MCF 10A (cell line): ENCODE results near the gene ANKRD44. TPM values are rescaled to one million over a fixed set of nuclear protein-coding genes. Genes with fewer than 3 reads are reported as not detected.

Experiments used
- BruUV-seq: library from RNA; stranded (reverse); fragments of 400-500 nt; replicated peaks from 2 replicates; lab custom pipeline; 2021; lab: Mats Ljungman, UMichigan
- CTCF ChIA-PET: fragments of 300-600 bp; sonication (Branson Sonifier 250); formaldehyde crosslinking; extraction: SDS; loops from one replicate; lab custom pipeline; 2021; ENCODE audit warnings: antibody characterized with exemption, inconsistent platforms; lab: Yijun Ruan, JAX
- POLR2A ChIA-PET: fragments of 300-600, 350-650 bp; sonication (Branson Sonifier 250); formaldehyde crosslinking; extraction: SDS; loops from one replicate; lab custom pipeline; 2020; ENCODE audit warnings: antibody characterized with exemption, inconsistent platforms; lab: Yijun Ruan, JAX
- DNase-seq: peaks from one replicate; pipeline ENCODE4 v3.0.0-alpha.2; 2018; ENCODE audit not compliant: unreplicated experiment
- H3K27ac Mint-ChIP-seq: one replicate; pipeline ENCODE4 v1.8.0; 2022; ENCODE audit warnings: mild to moderate bottlenecking, low read depth, mixed read lengths; ENCODE audit not compliant: unreplicated experiment
- H3K27me3 Mint-ChIP-seq: one replicate; pipeline ENCODE4 v1.8.0; 2022; ENCODE audit warnings: mixed read lengths; ENCODE audit not compliant: insufficient read depth, unreplicated experiment
- H3K36me3 Mint-ChIP-seq: one replicate; pipeline ENCODE4 v1.8.0; 2022; ENCODE audit warnings: mild to moderate bottlenecking, moderate library complexity, mixed read lengths; ENCODE audit not compliant: insufficient read depth, unreplicated experiment
- H3K4me1 Mint-ChIP-seq: one replicate; pipeline ENCODE4 v1.8.0; 2022; ENCODE audit warnings: mixed read lengths; ENCODE audit not compliant: insufficient read depth, unreplicated experiment
- H3K4me3 Mint-ChIP-seq: one replicate; pipeline ENCODE4 v1.8.0; 2022; ENCODE audit warnings: mild to moderate bottlenecking, moderate library complexity, mixed read lengths; ENCODE audit not compliant: unreplicated experiment
- H3K9me3 Mint-ChIP-seq: one replicate; pipeline ENCODE4 v1.8.0; 2022; ENCODE audit warnings: mixed read lengths; ENCODE audit not compliant: unreplicated experiment
- intact Hi-C: fragments of 100-400 bp; cut with micrococcal nuclease; formaldehyde crosslinking; loops from 2 replicates; pipeline ENCODE4 v1.14.1; 2022
- total RNA-seq: library from RNA; stranded (reverse); gene quantifications from 2 replicates; pipeline ENCODE4 v1.2.3, GENCODE V29; 2022
- TF ChIP-seq, protein P1 (sequence below): fragments of 200-600 bp; IDR thresholded peaks from one replicate; pipeline ENCODE4 v1.8.0; 2022; ENCODE audit warnings: antibody characterized with exemption, mild to moderate bottlenecking; ENCODE audit not compliant: unreplicated experiment

The ANKRD44 gene
- total RNA-seq, 1 experiment from 2014 or later = 6.9 TPM

DNA sequence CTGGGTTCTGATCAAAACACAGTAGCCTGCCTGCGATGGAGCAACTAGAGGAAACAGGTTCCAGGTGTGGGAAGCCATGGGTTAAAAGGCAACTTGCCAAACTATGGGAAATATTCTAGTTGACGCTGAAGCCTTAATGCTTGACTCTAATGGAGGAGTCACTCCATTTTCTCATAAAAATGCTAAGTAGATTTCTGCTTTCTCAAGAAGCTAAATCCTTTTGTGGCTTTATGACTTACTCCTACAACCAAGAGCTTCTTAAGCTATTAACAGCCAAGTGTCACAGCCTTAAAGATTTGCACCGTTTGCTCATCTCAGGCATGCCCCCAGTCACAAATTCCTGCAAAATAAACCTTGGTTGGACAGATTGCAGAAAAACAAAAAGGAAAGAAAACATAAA is 25.2 kb downstream of the ANKRD44 start:
- Mint-ChIP-seq H3K4me1 (peaks cover 10% of the 10 kb centered on the region), H3K36me3 (no peaks in the 10 kb centered on the region), H3K4me3 (no peak overlapping the region), H3K27me3 (no peaks in the 10 kb centered on the region), H3K9me3 (no peaks in the 10 kb centered on the region), H3K27ac (no peak overlapping the region)
- no TSS peak for BruUV-seq
- DNase-seq = no peak
- TF ChIP-seq, protein P1, sequence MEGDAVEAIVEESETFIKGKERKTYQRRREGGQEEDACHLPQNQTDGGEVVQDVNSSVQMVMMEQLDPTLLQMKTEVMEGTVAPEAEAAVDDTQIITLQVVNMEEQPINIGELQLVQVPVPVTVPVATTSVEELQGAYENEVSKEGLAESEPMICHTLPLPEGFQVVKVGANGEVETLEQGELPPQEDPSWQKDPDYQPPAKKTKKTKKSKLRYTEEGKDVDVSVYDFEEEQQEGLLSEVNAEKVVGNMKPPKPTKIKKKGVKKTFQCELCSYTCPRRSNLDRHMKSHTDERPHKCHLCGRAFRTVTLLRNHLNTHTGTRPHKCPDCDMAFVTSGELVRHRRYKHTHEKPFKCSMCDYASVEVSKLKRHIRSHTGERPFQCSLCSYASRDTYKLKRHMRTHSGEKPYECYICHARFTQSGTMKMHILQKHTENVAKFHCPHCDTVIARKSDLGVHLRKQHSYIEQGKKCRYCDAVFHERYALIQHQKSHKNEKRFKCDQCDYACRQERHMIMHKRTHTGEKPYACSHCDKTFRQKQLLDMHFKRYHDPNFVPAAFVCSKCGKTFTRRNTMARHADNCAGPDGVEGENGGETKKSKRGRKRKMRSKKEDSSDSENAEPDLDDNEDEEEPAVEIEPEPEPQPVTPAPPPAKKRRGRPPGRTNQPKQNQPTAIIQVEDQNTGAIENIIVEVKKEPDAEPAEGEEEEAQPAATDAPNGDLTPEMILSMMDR = no peak
- ChIA-PET POLR2A (interaction anchor here (0.8 kb wide), 1 partner anchor 17 kb away, joined by 4 read pairs; no protein-coding TSS in a partner anchor), CTCF (interaction anchor here (0.6 to 1.1 kb wide), 6 partner anchors 10 to 118 kb away, joined by 3 to 4 read pairs (median 3); no protein-coding TSS in a partner anchor)
- intact Hi-C loops = no loop called here

DNA sequence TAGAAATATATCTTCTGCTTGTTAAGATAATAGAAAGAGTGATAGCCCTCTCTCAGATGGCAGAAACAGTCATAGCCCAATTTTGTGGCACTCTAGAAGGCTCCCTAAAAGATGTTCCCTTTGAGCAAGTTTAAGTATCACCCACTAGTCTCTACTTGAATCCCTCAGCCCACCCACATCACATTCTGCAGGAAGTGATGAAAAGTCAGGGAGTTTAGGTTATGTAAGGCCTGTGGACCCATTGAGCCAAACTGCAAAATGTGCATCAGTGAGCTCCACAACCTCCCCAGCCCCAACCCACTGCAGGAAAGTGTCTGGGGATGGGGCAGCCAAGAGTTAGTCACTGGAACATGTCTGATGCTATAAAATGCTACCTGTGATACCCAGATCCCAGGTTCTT is 25.6 kb downstream of the ANKRD44 start:
- no peaks in the 10 kb centered on the region for H3K36me3 Mint-ChIP-seq
- peaks cover 10% of the 10 kb centered on the region for H3K4me1 Mint-ChIP-seq
- intact Hi-C loops = no loop called here
- H3K9me3 Mint-ChIP-seq = no peaks in the 10 kb centered on the region
- BruUV-seq = no TSS peak
- no peak overlapping the region for H3K27ac Mint-ChIP-seq
- no peaks in the 10 kb centered on the region for H3K27me3 Mint-ChIP-seq
- no peak overlapping the region for H3K4me3 Mint-ChIP-seq
- POLR2A ChIA-PET = no interaction called here
- TF ChIP-seq, protein P1 = no peak
- no peak for DNase-seq
- CTCF ChIA-PET = interaction anchor here (1.0 kb wide), 1 partner anchor 51 kb away, joined by 4 read pairs; no protein-coding TSS in a partner anchor

DNA sequence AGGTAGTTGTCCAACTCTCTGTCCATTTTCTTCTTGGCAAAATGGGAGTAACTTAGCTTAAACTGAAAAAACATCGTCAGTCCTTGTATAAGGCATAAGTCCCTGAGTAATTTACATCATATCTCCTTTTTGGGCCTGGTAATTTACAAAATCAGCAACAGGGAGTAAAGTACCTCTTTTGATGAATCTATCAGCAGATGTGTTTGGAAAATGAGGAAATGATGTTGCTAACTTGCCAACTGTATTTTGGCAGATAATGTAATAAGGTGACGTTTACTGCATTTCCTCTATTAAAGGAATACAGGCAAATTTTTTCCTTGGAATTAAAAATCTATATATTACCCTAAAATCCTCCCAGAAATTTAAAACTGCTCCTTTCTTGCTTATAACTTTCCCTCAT is 29.2 kb downstream of the ANKRD44 start:
- DNase-seq = no peak
- BruUV-seq = no TSS peak
- TF ChIP-seq, protein P1 = no peak
- ChIA-PET CTCF (no interaction called here), POLR2A (no interaction called here)
- Mint-ChIP-seq H3K27ac (no peak overlapping the region), H3K4me3 (no peak overlapping the region), H3K9me3 (no peaks in the 10 kb centered on the region), H3K36me3 (no peaks in the 10 kb centered on the region), H3K27me3 (no peaks in the 10 kb centered on the region), H3K4me1 (no peaks in the 10 kb centered on the region)
- intact Hi-C loops = no loop called here

DNA sequence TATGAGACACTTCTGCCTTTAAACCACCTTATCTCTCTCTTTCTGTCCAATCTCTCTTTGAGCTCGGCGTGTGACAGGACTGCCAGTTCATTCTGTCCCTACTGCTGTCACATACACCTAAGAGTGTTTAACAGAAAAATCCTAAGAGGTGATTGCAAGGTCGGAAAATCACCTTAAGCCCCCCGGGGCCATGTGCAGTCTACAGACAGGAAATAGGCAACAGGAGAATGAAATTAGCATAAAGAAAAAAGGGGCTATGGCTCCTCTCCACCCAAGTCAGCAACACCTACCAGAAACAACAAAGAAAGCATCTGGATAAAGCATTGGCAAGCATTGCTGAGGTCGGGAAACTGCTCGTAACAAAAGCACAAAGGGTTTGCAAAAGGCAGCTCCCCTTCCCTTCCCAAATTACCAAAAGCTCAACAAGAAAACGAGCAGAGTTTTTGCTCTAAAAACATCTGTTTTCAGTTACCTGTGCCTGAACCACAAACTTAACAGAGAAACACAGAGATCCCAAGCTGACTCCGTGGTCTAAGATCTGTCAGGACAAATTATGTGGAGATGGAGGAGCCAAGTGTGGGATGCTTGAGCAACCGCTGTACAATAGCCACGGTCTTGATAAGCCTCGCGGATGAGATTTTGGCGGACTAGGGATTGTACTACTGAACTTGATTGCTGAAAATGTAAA is 30.4 kb downstream of the ANKRD44 start:
- H3K27me3 Mint-ChIP-seq = no peaks in the 10 kb centered on the region
- H3K9me3 Mint-ChIP-seq = no peaks in the 10 kb centered on the region
- BruUV-seq = no TSS peak
- ChIA-PET POLR2A (no interaction called here), CTCF (interaction anchor here (0.6 to 1.2 kb wide), 2 partner anchors 25 to 89 kb away, joined by 3 read pairs; no protein-coding TSS in a partner anchor)
- H3K4me3 Mint-ChIP-seq = no peak overlapping the region
- H3K27ac Mint-ChIP-seq = no peak overlapping the region
- no peaks in the 10 kb centered on the region for H3K36me3 Mint-ChIP-seq
- no peak for DNase-seq
- intact Hi-C loops = no loop called here
- TF ChIP-seq, protein P1 = no peak
- no peaks in the 10 kb centered on the region for H3K4me1 Mint-ChIP-seq
